ENCODE data around the gene DPP8. TPM values are rescaled to one million over a fixed set of nuclear protein-coding genes. Genes with fewer than 3 reads are reported as not detected.
"Not testable (repeated sequence)": the region's sequence is repeated elsewhere in the genome, so short reads cannot be mapped to it uniquely, and the experiment has no call there.

Gene DPP8
- polyA plus RNA-seq, 1 donor, result 21.1 TPM

GRCh38 chr15:65402961-65403360 is 114.5 kb downstream of the DPP8 start:
- DNase-seq, result no peak

DNA sequence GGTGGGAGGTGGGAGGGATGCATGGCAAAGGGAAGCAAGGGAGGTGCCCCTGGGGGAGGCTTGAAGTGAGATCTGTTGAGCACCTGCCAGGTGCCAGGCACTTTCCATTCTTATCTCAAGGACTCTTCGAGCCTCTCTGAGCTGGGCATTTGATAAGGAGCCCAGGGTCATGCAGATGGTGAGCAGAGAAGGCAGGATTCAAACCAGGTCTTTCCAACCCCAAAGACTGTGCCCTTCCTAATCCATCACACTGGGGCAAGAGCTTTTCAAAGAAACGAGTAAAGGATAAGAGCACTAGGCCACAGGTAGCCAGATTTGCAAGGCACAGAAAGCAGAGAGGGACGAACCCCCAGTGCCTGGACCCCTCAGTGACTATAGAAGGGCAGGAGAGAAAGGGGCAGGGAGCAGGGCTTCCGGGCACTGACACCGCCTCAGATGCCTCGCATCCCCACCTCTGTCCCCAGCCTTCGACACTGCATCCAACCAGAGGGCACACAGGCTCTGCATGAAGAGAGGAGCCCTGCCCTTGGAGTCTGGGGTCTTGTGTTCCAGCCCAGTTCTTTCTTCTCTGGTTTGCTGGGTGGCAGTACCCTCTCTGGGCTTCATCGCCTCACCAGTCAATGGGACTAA is 115.8 kb downstream of the DPP8 start:
- no peak for DNase-seq

GRCh38 chr15:65400760-65401610 is 116.5 kb downstream of the DPP8 start:
- DNase-seq, result peak; percentile 78

DNA sequence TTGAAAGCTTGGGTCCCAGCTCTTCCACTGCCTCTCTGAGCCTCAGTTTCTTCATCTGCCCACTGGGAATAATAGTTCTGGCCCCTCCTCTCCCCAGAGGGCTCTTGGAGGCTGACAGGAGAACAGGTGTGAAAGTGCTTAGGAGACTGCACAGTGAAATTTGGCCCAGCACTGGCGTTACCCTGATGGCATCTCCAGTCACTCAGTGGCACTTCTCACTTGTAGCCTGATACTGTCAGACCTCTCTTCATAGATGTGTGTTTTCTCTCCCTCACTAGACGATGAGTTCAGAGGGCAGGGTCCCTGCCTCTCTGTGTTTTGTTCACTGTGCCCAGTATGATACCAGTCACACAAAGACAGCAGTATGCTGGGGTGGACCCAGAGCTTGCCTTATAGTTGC is 117.5 kb downstream of the DPP8 start:
- DNase-seq, result no peak

GRCh38 chr15:65399001-65399706 is 118.3 kb downstream of the DPP8 start:
- no peak for DNase-seq

DNA sequence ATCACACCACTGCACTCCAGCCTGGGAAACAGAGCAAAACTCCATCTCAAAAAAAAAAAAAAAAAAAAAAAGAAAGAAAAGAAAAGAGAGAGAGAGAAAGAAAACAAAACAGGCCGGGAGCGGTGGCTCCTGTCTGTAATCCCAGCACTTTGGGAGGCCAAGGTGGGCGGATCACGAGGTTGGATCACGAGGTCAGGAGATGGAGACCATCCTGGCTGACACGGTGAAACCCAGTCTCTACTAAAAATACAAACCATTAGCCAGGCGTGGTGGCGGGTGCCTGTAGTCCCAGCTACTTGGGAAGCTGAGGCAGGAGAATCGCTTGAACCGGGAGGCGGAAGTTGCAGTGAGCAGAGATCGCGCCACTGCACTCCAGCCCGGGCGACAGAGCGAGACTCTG is 119.0 kb downstream of the DPP8 start:
- DNase-seq, result not testable (repeated sequence)

GRCh38 chr15:65396965-65397317 is 120.5 kb downstream of the DPP8 start:
- no peak for DNase-seq

DNA sequence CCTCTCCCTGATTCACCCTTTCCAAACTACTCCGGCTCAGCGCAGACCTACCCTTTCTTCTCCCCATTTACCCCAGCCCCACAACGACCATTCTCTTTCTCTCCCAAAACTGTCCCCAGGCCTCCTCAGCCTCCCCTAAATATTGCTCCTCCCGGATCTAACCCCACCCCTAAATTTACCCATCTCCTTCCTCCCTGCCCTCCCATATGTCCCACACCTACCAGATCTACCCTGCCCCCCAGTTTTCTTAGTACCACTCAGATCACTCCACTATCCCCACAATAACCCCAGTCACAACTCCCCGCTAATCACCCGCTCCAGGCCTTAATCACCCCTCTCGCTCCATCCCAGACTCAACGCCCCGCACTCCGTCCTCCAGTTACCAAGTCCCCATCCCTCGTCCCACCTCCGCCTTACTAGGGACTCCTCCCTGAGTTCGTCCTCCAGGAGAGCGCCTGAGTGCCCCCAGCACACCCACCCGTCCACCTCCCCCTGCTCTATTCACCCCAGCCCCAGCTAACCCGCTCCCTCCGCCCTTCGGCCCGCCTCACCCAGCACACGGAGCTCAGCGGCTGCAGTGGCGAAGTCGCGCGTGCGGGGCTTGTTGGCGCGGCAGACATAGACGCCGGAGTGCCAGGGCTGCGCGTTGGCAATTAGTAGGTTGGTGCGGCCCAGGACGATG is 121.1 kb downstream of the DPP8 start:
- DNase-seq, result no peak

DNA sequence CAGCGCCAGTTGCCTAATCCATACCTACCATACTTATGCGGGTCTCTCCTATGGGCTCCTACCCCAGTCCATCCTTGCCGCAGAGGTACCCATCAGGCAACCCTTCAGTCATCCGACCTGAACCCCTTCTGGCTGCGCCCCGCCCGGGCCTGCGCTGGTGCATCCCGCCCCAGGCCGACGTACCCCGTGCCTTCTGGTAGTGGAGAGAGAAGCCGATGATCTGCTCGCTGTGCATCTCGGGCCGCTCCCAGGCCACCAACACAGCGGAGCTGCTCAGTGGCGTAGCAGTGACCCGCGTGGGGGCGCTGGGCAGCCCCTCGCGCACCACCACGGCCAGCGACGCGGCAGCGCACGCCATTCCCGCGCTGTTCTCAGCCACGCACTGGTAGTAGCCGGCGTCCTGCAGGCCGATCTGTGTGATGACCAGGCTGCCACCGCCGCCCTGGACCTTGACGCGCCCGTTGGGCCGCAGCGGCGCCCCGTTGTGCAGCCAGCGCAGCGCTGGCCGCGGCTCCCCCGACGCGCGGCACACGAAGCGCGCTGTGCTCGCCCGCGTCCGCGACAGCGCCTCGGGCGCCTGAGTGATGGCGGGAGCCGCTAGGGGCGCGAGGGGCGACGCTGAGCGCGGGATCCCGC is 121.8 kb downstream of the DPP8 start:
- no peak for DNase-seq

DNA sequence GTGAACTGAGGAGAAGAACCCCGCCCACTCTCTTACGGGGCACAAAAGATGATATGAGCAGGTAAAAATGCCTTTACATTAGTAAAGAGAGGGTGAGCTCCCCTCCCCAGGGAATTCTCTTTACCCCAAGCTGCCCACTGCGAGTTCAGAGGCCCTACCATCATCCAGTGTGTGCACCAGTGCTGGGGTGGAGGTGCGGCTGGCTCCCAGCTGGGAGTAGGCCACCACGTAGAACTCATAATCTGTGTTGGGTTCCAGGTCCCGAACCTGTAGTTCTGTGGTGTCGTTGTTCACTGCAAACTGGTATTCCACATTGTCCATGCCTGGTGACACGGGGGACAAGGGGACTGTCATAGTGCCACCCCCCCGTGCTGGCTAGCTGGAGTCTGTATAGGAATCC is 122.6 kb downstream of the DPP8 start:
- no peak for DNase-seq

DNA sequence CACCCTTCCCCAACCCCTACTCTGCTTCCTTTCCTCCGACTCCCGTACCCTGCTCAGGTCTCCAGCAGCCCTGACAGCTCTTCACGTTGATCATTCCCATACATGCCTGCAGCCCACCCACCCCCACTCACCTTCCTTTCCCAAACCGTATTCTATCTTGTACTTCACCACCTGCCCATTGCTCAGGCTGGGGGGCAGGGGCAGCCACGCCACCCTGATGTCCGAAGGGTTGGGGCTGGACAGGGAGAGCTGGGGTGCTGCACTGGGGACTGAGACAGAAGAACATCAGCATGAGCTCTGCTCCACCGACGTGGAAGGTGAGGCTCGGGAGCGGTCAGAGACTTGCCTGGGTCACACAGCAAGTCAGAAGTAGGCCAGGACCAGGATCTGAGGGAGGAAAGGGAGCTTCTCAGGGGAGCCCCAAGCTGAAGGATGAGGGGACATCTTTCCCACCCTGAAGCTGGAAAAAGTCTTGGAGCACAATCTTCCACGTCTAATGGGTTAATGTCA is 123.2 kb downstream of the DPP8 start:
- no peak for DNase-seq

DNA sequence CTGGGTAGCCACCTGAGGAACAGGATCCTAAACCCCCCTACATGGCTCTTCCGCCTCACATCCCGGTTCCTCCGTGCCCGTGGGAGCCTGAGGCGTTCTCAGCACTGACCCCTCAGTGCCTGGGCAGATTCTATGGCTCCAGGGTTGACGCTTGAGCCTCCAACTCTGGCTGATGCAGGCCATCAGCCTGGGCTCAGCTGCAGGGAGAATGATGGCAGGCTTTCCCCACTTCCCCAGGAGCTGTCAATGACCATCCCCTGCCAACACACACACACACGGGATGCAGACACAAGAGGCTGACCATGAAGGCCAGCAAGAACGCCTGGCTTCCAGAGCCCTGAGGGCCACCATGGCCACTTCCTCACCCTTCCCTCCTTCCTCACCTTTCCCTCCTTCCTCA is 123.9 kb downstream of the DPP8 start:
- no peak for DNase-seq

DNA sequence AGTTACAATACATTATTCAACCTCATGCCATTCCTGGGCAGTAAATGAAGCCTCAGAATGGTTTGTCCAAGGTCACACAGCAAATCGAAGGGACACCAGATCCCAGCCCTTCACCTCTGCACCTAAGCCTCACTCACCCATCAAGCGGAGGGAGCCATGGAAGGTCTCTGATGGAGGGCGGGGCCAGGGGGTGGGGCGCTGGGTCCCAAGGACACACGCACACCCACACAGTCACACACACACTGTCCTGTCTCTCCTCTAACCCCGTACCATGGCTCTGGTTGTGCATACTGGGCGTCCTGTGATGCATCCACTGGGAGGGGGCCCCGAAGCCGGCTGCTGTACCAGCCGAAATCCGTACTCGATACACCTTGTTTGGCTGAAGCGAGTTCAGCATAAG is 124.4 kb downstream of the DPP8 start:
- no peak for DNase-seq

Other genes starting within 250 kb of the DPP8 start
- 11.9 TPM for gene PARP16, start 230.8 kb downstream of the DPP8 start, polyA plus RNA-seq (ENCODE audit: insufficient read length)
- not detected for gene RNU5A-1, start 221.6 kb downstream of the DPP8 start, polyA plus RNA-seq (ENCODE audit: insufficient read length)
- not detected for gene RNU5B-1, start 213.0 kb downstream of the DPP8 start, polyA plus RNA-seq (ENCODE audit: insufficient read length)
- 5.0 TPM for gene IGDCC3, start 139.7 kb downstream of the DPP8 start, polyA plus RNA-seq (ENCODE audit: insufficient read length)
- gene IGDCC4, start 94.7 kb downstream of the DPP8 start, polyA plus RNA-seq (ENCODE audit: insufficient read length), result 113 TPM
- gene HACD3, start 12.8 kb upstream of the DPP8 start, polyA plus RNA-seq (ENCODE audit: insufficient read length), result 41.4 TPM
- 23.8 TPM for gene INTS14, start 93.4 kb upstream of the DPP8 start, polyA plus RNA-seq (ENCODE audit: insufficient read length)
- 8.5 TPM for gene SLC24A1, start 104.2 kb upstream of the DPP8 start, polyA plus RNA-seq (ENCODE audit: insufficient read length)

Measured in hindlimb muscle (tissue), 1 donor.